Measurements from ENCODE around the gene LYPD8. TPM values are rescaled to one million over a fixed set of nuclear protein-coding genes. Genes with fewer than 3 reads are reported as not detected.

The LYPD8 gene
- total RNA-seq, 2 donors from 2014 or later, result not detected

Other genes starting within 250 kb of the LYPD8 start
- not detected for gene OR2G6, start 247.7 kb downstream of the LYPD8 start, total RNA-seq
- not detected for gene OR2T29, start 193.0 kb downstream of the LYPD8 start, total RNA-seq
- gene OR2T34, start 181.0 kb downstream of the LYPD8 start, total RNA-seq, result not detected
- not detected for gene OR2T10, start 158.1 kb downstream of the LYPD8 start, total RNA-seq
- not detected for gene OR2T11, start 120.7 kb downstream of the LYPD8 start, total RNA-seq
- gene OR2T35, start 110.5 kb downstream of the LYPD8 start, total RNA-seq, result not detected
- gene OR2T27, start 100.2 kb downstream of the LYPD8 start, total RNA-seq, result not detected
- gene OR14I1, start 53.0 kb downstream of the LYPD8 start, total RNA-seq, result not detected
- 10 to 100 TPM; 23.1 to 25.3 TPM for gene SH3BP5L, start 70.2 kb upstream of the LYPD8 start, total RNA-seq
- gene ZNF672, start 82.5 kb upstream of the LYPD8 start, total RNA-seq, result 10 to 100 TPM; 42.2 to 47.6 TPM
- gene ZNF692, start 103.3 kb upstream of the LYPD8 start, total RNA-seq, result 10 to 100 TPM; 42.8 to 57.6 TPM
- gene PGBD2, start 150.5 kb upstream of the LYPD8 start, total RNA-seq, result 1 to 10 TPM; 4.0 to 6.1 TPM